ENCODE data around the gene FUNDC1.

FUNDC1 gene

DNA sequence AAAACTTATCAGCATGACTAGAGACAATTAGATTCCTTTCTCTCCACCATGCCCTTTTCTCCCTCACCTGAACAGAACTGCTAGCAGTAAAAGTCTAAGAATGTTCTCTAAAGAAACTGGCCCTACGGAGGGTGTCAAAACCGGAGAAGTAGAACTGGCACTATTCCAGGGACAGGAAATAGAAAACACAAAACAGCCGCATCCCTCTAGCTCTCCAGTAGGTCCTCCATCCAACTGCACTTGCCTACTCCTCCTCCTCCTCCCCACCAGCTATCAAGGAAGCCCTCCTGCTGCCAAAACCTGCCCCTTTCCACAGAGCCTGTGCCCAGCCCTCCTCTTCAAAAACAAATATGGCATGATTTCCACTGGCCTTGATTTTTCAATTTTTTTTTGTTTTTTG, 28.4 kb downstream of the FUNDC1 start:
- Histone ChIP-seq H3K4me3 (ENCODE audit: low read depth, low read length, poor library complexity, severe bottlenecking) (no peak overlapping the region), H3K27me3 (ENCODE audit: insufficient read depth, low read length) (no peaks in the 10 kb centered on the region), H3K79me2 (ENCODE audit: insufficient read depth, low read length) (no peaks in the 10 kb centered on the region), H3K4me2 (ENCODE audit: low read length) (no peak overlapping the region), H3K9ac (ENCODE audit: low read length) (no peak overlapping the region), H4K20me1 (ENCODE audit: insufficient read depth, low read length) (no peaks in the 10 kb centered on the region), H3F3A (ENCODE audit: insufficient read depth, low read length) (no peaks in the 10 kb centered on the region), H3K9me2 (ENCODE audit: low read depth, low read length) (no peaks in the 10 kb centered on the region), H3K27ac (ENCODE audit: low read depth, low read length, poor library complexity, severe bottlenecking) (no peak overlapping the region), H3K9me3 (ENCODE audit: low read length) (no peaks in the 10 kb centered on the region), H3K36me3 (ENCODE audit: insufficient read depth, low read length) (no peaks in the 10 kb centered on the region), H3K4me1 (ENCODE audit: insufficient read depth, low read length, severe bottlenecking) (no peaks in the 10 kb centered on the region), H2AFZ (ENCODE audit: low read length) (no peak overlapping the region)
- TF ChIP-seq EZH2 (IDR thresholded peaks at IDR 0.05; ENCODE audit: borderline replicate concordance, low read length) (no peak), CTCF (IDR thresholded peaks at IDR 0.05; ENCODE audit: low read length) (no peak)

DNA sequence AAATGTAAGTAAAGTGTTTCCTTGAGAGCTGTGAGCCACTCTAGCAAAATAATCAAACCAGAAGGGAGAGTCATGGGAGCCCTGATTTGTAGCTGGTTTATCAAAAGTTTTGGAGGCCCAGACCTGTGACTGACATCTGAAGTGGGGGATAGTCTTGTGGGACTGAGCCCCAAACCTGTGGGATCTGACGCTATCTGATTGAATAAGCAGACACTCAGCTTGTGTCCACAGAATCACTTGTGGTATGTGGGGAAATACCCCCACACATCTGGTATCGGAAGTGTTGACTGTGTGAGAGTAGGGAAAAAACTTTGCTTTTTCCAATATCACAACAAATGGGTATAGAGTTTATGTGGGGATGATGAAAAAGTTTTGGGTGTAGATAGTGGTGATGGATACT, 35.4 kb downstream of the FUNDC1 start:
- Histone ChIP-seq H3K9me2 (ENCODE audit: low read depth, low read length) (no peaks in the 10 kb centered on the region), H3K27ac (ENCODE audit: low read depth, low read length, poor library complexity, severe bottlenecking) (no peak overlapping the region), H3K79me2 (ENCODE audit: insufficient read depth, low read length) (no peaks in the 10 kb centered on the region), H3K36me3 (ENCODE audit: insufficient read depth, low read length) (no peaks in the 10 kb centered on the region), H3K9ac (ENCODE audit: low read length) (no peak overlapping the region), H3K4me3 (ENCODE audit: low read depth, low read length, poor library complexity, severe bottlenecking) (no peak overlapping the region), H2AFZ (ENCODE audit: low read length) (no peak overlapping the region), H4K20me1 (ENCODE audit: insufficient read depth, low read length) (no peaks in the 10 kb centered on the region), H3F3A (ENCODE audit: insufficient read depth, low read length) (no peaks in the 10 kb centered on the region), H3K4me2 (ENCODE audit: low read length) (no peak overlapping the region), H3K9me3 (ENCODE audit: low read length) (no peaks in the 10 kb centered on the region), H3K4me1 (ENCODE audit: insufficient read depth, low read length, severe bottlenecking) (peaks cover 8% of the 10 kb centered on the region), H3K27me3 (ENCODE audit: insufficient read depth, low read length) (no peaks in the 10 kb centered on the region)
- TF ChIP-seq EZH2 (IDR thresholded peaks at IDR 0.05; ENCODE audit: borderline replicate concordance, low read length) (no peak), CTCF (IDR thresholded peaks at IDR 0.05; ENCODE audit: low read length) (no peak)

DNA sequence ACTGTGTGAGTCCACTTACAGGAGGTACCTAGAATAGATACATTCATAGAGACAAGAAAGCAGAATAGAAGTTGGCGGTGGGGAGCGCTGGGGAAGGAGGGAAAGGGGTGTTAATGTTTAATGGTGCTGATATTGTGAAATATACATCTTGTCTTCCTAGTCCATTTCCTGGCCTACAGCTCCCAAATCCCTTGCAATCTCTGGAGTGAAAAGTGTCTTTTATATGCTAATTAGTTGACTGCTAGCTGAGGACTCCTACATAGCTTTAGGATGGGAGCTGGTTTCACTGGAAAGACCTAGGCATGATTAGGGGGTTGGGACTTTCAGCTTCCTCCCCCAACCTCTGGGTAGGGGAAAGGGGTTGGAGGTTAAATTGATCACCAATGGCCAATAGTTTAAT, 36.0 kb downstream of the FUNDC1 start:
- H3K9ac ChIP-seq (ENCODE audit: low read length) = no peak overlapping the region
- H3K27ac ChIP-seq (ENCODE audit: low read depth, low read length, poor library complexity, severe bottlenecking) = no peak overlapping the region
- no peaks in the 10 kb centered on the region for H4K20me1 ChIP-seq (ENCODE audit: insufficient read depth, low read length)
- H3K4me2 ChIP-seq (ENCODE audit: low read length) = no peak overlapping the region
- no peak overlapping the region for H2AFZ ChIP-seq (ENCODE audit: low read length)
- H3K4me1 ChIP-seq (ENCODE audit: insufficient read depth, low read length, severe bottlenecking) = peaks cover 8% of the 10 kb centered on the region
- no peaks in the 10 kb centered on the region for H3F3A ChIP-seq (ENCODE audit: insufficient read depth, low read length)
- TF ChIP-seq EZH2 (IDR thresholded peaks at IDR 0.05; ENCODE audit: borderline replicate concordance, low read length) (no peak), CTCF (IDR thresholded peaks at IDR 0.05; ENCODE audit: low read length) (no peak)
- H3K9me3 ChIP-seq (ENCODE audit: low read length) = no peaks in the 10 kb centered on the region
- no peaks in the 10 kb centered on the region for H3K36me3 ChIP-seq (ENCODE audit: insufficient read depth, low read length)
- H3K27me3 ChIP-seq (ENCODE audit: insufficient read depth, low read length) = no peaks in the 10 kb centered on the region
- H3K4me3 ChIP-seq (ENCODE audit: low read depth, low read length, poor library complexity, severe bottlenecking) = no peak overlapping the region
- no peaks in the 10 kb centered on the region for H3K9me2 ChIP-seq (ENCODE audit: low read depth, low read length)
- no peaks in the 10 kb centered on the region for H3K79me2 ChIP-seq (ENCODE audit: insufficient read depth, low read length)

All from OCI-LY1 (cell line).